DMS153 treated with DMSO at 0.1 percent for 48 hours (cell line): Measurements from ENCODE around the gene CDH22.

Experiments
- DNase-seq: peaks from one replicate; lab custom pipeline; 2025; ENCODE audit not compliant: unreplicated experiment; lab: John Stamatoyannopoulos, UW

Gene CDH22

DNA sequence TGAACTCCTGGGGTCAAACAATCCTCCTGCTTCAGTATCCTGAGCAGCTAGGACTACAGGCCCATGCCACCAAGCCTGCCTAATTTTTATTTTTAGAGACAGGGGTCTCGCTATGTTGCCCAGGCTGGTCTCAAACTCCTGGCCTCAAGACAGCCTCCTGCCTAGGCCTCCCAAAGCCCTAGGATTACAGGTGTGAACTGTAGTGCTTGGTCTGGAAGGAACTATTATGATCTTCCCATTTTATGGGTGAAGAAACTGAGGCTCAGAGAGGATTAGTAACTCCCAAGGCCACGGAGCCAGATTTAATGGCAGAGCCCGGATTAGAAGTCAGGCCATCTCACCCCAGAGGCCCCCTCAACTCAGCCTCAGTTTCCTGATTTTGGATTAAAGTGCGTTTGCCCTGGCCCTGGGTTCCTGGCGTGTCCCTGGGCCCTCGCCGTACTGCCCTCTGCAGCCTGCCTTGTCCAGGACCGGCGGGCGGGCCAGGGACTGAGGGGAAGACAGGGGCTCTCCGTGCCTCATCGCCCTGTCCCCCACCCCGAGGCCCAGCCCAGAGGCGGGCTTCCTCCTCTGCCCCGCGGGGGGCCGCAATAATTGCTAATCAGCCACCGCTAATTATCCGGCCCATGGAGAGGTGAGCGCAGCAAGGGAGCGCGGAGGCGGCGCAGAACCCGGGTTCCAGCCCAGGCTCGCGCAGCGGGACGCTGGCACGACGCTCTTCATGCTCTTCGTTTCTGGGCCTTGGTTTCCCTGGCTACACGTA lies 155.3 kb downstream of the CDH22 start:
- DNase-seq: no peak

DNA sequence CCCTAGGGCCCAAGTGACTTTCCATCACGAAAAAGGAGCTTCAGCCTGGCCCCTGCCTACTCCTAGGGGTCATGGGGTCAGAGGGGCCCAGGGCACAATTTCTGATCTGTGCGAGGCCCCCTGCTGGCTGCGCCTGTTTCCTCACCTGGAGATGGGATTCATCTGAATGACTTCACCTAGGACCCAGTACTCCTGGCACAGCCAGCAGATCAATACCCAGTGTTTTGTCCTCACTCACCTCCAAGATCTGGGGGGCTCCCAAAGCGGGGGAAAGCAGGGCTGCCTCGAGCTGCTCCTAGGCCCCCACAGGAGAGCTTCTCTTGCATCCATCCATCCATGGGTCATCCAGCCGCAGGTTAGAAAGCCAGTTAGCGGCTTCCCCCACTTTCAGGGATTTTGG lies 156.4 kb downstream of the CDH22 start:
- DNase-seq: no peak

- no peak for DNase-seq
These were observed 157.4 kb downstream of the CDH22 start for GRCh38 chr20:46150943-46151342.

DNA sequence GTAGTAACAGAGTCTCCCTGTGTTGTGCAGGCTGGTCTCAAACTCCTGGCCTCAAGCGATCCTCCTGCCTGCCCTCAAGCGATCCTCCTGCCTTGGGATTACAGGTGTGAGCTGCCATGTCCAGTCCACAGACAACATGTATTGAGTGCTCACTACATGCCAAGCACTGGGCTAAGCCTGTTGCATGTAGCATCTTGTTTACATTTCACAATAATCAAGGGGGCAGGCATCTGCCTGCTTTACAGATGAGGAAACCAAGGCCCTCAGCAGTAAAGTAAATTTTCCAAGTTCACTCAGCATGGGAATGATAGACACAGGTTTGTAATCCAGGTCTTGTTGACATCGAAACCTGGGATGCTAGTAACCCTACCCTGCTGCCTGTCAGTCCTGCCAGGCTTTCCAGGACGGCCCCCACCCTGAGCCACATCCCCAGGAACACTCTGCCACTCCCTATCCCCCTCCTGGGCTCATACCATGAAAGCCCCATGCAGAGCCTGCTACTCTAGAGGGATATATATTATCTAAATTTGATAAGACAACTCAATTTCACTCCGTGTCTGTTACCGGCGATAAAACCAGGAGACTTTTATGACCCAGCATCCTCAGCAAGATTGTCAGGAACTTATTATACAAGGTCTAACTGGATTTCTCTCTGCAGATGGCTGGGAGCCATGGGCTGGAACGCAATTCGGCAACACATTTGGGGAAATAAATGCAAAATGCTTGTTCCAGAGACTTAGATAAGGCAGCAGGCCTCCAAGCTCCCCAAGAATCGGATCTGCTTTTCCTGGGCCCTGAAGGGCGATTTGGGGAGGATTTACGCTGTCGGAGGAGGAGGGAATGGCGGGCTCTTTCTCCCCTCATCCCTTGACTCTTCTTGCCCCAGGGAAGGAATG lies 159.7 kb downstream of the CDH22 start:
- DNase-seq: no peak

DNA sequence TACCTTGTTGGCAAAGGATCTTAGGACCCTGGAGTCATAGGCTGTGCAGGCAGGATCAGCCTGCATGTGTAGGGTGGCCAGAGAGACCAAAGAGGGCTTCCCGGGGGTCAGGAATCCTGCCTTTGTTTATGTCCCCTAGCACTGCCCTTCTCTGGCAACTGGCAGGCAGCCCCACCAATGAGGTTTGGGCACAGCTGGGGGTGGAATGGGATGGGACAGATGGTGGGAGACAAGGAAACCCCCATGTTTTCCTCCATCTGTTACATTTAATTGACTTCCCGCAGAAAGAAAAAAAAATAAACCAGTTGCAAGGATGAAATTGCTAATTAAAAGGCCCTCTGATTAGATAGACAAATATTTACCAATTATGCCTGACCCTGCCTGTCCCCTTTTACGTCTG lies 162.6 kb downstream of the CDH22 start:
- DNase-seq: no peak

GRCh38 chr20:46144432-46145025 lies 163.8 kb downstream of the CDH22 start:
- DNase-seq: no peak

GRCh38 chr20:46142124-46142523 lies 166.2 kb downstream of the CDH22 start:
- DNase-seq: no peak

GRCh38 chr20:46139908-46140482 lies 168.3 kb downstream of the CDH22 start:
- peak; percentile 81 for DNase-seq

DNA sequence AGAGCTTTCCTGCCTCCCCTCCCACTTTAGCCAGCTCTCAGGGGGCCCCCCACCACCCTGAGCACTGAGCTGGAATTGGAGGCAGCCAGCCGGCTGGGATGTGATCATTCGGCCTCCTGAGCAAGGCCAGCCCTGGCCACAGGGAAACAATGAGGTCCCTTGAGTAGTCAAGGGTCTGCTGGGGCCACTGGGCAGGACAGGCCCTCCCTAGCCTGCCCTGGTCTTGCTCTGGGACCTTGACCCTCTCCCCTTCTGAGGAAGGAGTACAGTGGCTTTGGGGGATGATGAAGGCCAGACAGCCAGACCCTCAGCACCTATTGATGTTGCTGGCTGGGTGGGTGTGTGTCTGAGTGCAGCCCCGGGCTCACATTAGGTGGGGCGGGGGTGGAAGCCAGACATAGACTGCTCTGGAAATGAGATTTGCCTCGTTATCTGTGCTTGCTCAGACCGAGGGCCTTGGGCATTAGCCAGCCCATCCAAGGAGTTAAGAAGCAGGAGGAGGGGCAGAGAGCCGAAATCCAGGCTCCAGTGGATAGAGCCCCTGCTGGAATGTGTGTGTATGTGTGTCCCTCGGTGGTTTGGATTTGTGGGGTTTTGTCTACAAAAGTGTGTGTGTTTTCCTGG lies 168.9 kb downstream of the CDH22 start:
- DNase-seq: no peak

DNA sequence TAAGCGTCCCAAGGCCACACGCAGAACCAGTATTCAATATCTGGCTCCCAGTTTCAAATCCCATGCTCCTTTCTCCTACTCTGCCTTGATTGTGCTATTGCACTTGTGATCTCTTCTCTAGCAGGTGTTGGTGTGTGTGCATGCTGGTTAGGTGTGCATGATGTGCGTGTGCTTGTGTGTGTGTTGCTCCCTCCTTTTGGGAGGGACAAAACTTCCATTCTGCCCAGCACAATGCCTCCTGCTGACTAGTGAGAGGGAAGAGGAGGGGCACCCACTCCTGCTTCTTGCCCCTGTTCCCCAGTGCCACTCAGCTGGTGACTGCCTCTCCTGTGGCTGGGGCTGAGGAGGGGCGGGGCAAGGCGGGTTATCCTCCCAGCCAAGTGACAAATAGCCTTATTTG lies 170.5 kb downstream of the CDH22 start:
- no peak for DNase-seq

DNA sequence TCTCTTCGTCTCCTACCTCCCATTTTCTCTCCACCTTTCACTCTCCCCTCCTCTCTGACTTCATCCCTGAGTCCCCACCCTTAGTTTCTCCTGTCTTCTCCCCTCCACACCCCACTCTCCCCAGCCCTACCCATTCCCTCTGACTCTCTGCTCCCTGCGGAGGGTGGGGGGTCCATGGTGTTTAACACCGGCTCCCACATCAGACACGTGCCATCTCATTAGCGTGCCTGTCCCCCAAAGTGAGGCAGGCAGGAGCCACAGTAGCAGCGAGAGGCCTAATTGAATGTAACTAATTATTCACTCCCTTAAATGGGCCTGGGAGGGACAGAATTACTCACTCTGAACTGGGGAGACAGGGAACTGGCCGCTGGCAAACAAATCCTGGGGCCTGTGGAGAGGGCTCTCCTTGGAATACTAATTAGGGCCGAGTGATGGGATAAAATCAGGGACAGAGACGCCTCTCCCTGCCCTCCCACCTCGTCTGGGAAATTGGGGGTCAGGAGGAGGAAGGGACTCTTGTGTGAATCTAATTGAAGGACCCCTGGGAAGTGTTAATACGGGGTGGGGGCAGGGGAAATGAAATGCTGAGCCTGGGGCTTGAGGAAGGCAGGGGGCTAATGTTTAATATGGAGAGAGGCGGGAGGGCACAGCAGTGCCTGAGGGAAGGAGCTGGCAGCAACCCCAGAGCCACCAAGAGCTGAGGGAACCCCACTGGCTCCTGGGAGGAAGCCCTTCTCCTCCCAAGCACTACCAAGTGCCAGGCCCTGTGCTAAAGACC lies 172.3 kb downstream of the CDH22 start:
- no peak for DNase-seq

- no peak for DNase-seq
These were observed 173.6 kb downstream of the CDH22 start for GRCh38 chr20:46134716-46135115.

GRCh38 chr20:46133886-46134654 lies 174.2 kb downstream of the CDH22 start:
- no peak for DNase-seq

DNA sequence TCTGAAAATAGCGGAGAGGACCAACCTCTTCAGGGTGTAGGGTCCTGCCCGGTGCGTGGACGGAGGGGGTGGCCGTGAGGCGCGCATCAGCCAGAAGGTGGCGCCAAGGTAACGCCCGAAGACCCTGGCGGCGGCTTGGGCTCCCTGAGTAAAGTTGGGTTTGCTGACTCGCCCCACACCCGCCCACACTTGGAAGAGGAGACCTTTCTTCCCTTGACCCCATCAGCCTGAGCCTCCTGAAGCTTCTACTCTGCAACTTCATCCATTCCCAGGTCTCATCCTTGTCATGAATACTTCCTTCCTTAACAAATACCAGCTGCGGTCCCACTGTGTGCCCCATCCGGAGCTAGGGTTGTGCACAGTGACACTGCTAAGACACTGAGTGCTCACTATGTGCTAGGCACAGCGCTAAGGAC lies 175.6 kb downstream of the CDH22 start:
- DNase-seq: peak; percentile 61

- DNase-seq: no peak
These were observed 176.9 kb downstream of the CDH22 start for GRCh38 chr20:46131396-46131795.

DNA sequence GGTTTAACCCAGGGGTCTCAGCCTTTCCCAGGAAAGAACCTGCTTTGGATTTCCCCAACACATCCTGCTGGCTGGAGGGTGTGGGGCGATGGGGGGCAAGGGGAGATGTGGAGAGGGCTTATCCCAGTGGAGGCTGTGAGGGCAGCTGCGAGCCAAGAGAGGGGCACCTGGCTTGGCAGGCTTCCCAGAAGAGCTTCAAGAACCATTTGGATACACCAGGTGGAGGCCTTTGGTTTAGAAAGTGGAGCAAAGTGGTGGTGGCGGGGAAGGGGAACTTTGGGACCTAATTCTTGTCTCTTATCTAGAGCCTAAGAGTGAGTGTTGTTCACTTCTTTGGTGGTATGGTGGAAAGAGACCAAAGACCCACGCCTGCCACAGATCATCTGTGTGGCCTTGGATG lies 177.8 kb downstream of the CDH22 start:
- peak; percentile 25 for DNase-seq

DNA sequence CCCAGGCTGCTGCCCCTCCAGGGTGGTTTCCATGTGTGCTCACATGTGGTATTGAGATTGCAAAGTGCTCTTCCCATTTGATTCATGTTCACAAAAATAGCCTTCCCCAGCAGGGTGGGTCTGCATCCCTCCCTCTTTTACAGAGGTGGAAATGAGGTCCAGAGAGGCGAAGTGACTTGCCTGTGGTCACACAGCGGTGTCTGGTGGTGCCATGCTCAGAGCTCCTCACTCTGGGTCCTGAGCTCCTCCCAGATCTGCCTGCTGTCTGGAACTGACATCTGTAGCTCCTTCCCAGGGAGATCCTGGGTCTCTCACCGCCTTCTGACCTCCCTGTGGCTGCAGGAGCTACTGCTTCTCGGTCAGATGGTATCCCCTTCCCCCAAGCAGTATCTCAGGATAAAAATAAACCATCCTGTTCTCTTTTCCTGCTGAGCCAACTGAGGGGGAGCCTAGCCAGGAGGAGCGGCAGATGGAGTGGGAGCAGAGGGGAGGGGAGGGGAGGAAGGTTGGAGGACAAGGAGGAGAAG lies 178.3 kb downstream of the CDH22 start:
- DNase-seq: no peak

DNA sequence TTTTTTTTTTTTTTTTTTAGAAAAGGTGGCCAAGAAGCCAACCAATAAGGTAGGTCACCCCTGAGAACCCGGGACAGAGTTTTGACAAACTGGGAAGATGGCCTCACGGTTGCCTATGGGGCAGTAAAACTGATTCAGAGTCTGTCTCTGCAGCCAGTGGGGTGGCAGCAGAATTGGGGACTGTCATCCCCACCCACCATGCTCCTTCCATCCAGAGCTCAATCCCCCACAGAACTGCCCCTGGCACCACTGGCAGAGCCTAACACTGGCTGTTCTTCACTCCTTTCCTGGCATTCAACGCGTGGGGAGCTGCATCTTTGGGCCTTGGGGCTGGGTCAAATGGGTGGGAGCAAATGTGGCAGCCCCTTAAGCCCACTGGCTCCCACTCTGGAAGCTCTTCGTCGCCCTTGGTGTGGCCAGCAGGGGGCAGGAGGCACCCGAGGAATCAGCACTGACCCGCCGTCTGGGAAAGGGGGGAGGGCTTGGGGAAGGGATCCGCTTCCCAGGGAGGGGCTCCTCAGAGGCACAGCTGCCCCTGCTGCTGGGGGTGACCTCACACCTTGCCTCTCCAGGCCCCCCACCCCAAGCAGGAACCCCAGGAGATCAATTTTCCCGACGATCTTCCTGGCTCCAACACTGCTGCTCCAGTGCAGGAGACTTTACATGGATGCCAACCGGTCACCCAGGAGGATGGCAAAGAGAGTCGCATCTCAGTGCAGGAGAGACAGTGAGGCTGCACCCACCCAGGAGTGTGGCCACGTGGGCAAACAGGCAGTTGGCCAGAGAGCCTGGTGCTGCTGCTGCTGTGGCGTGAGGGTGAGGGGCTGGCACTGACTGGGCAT lies 179.8 kb downstream of the CDH22 start:
- DNase-seq: no peak
